C4-2B (cell line): ENCODE data around the gene DHRS12.

ENCODE experiments used
- H3K27ac ChIP-seq: fragments of 450-650 bp; 2 replicates; pipeline ENCODE4 v1.5.1; 2017
- CTCF ChIP-seq: fragments of 450-650 bp; conservative IDR thresholded peaks from 2 replicates; pipeline ENCODE4 v1.5.1; 2017; ENCODE audit warnings: mild to moderate bottlenecking
- ZFX ChIP-seq: fragments of 450-650 bp; IDR thresholded peaks from 2 replicates; pipeline ENCODE4 v1.6.1; 2017

The DHRS12 gene

GRCh38 chr13:51763486-51763885, 40.5 kb downstream of the DHRS12 start:
- TF ChIP-seq CTCF (no peak), ZFX (no peak)
- H3K27ac ChIP-seq, result no peak overlapping the region

GRCh38 chr13:51761643-51762350, 42.2 kb downstream of the DHRS12 start:
- TF ChIP-seq CTCF (no peak), ZFX (no peak)

GRCh38 chr13:51760592-51760991, 43.4 kb downstream of the DHRS12 start:
- H3K27ac ChIP-seq, result no peak overlapping the region

More at GRCh38 chr13:51761643-51762350, 42.2 kb downstream of the DHRS12 start:
- no peak overlapping the region for H3K27ac ChIP-seq

GRCh38 chr13:51759240-51759639, 44.7 kb downstream of the DHRS12 start:
- TF ChIP-seq CTCF (no peak), ZFX (no peak)
- H3K27ac ChIP-seq, result no peak overlapping the region

More at GRCh38 chr13:51760592-51760991, 43.4 kb downstream of the DHRS12 start:
- TF ChIP-seq CTCF (no peak), ZFX (no peak)

GRCh38 chr13:51758691-51759090, 45.3 kb downstream of the DHRS12 start:
- H3K27ac ChIP-seq, result no peak overlapping the region
- TF ChIP-seq ZFX (no peak), CTCF (no peak)

- TF ChIP-seq ZFX, result no peak
- no peak for TF ChIP-seq CTCF
- no peak overlapping the region for H3K27ac ChIP-seq
Measured at GRCh38 chr13:51756651-51757050, 47.3 kb downstream of the DHRS12 start.

GRCh38 chr13:51747438-51748434, 56.2 kb downstream of the DHRS12 start:
- TF ChIP-seq CTCF (no peak), ZFX (no peak)
- no peak overlapping the region for H3K27ac ChIP-seq
